Measurements from ENCODE around the gene RAD54L.
"Not testable (repeated sequence)": the region's sequence is repeated elsewhere in the genome, so short reads cannot be mapped to it uniquely, and the experiment has no call there.

DNA sequence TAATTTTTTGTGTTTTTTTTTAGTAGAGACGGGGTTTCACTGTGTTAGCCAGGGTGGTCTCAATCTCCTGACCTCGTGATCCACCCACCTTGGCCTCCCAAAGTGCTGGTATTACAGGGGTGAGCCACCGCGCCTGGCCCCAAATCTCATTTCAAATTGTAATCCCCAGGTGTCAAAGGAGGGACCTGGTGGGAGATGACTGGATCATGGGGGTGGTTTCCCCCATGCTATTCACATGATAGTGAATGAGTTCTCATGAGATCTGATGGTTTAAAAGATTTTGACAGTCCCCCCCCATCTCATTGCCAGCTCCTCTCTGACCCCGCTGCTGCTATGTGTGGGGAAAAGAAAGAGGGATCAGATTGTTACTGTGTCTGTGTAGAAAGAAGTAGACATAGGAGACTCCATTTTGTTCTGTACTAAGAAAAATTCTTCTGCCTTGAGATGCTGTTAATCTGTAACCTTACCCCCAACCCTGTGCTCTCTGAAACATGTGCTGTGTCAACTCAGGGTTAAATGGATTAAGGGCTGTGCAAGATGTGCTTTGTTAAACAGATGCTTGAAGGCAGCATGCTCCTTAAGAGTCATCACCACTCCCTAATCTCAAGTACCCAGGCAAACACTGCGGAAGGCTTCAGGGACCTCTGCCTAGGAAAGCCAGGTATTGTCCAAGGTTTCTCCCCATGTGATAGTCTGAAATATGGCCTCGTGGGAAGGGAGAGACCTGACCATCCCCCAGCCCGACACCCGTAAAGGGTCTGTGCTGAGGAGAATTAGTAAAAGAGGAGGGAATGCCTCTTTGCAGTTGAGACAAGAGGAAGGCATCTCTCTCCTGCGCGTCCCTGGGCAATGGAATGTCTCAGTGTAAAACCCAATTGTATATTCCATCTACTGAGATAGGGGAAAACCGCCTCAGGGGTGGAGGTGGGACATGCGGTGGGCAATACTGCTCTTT lies 72.7 kb downstream of the RAD54L start:
- TF ChIP-seq, protein P1, sequence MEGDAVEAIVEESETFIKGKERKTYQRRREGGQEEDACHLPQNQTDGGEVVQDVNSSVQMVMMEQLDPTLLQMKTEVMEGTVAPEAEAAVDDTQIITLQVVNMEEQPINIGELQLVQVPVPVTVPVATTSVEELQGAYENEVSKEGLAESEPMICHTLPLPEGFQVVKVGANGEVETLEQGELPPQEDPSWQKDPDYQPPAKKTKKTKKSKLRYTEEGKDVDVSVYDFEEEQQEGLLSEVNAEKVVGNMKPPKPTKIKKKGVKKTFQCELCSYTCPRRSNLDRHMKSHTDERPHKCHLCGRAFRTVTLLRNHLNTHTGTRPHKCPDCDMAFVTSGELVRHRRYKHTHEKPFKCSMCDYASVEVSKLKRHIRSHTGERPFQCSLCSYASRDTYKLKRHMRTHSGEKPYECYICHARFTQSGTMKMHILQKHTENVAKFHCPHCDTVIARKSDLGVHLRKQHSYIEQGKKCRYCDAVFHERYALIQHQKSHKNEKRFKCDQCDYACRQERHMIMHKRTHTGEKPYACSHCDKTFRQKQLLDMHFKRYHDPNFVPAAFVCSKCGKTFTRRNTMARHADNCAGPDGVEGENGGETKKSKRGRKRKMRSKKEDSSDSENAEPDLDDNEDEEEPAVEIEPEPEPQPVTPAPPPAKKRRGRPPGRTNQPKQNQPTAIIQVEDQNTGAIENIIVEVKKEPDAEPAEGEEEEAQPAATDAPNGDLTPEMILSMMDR (IDR thresholded peaks at IDR 0.05) = not testable (repeated sequence)
- not testable (repeated sequence) for TF ChIP-seq POLR2A (IDR thresholded peaks at IDR 0.05)
